Left colon (tissue), 2 donors: ENCODE data around the gene RPL26. TPM values are rescaled to one million over a fixed set of nuclear protein-coding genes. Genes with fewer than 3 reads are reported as not detected.

ENCODE experiments used
- ATAC-seq: fragments of 200-7000 bp; cut with Tn5 transposase; one replicate; pipeline ENCODE4 v1.9.1; 2020; ENCODE audit warnings: mild to moderate bottlenecking, moderate library complexity
- DNase-seq, 2 donors: peaks; one replicate each; pipeline ENCODE4 v3.0.0-alpha.2; 2020
- intact Hi-C, 2 donors: fragments of 100-400 bp; cut with DNase I in 1 of 2; cut with micrococcal nuclease in 1 of 2; formaldehyde crosslinking; loops; one replicate each; pipeline versions ENCODE4 v1.11.2 to v1.14.0; 2022; cut with DNase I, micrococcal nuclease
- total RNA-seq, 2 donors: library from RNA; stranded (reverse); fragmentation: NEBNext Ultra II Directional; extraction: Animal tissue kit (Norgen Biotek cat#: 25700); gene quantifications; one replicate each; pipeline ENCODE4 v1.2.1, GENCODE V29; 2021
- donor health status: DM: no; HTN: no; CAD: no.
- donor health status: DM: yes; HTN: yes; CAD: no.

Gene RPL26
- total RNA-seq, 2 donors from 2014 or later: 1,187 to 1,236 TPM

DNA sequence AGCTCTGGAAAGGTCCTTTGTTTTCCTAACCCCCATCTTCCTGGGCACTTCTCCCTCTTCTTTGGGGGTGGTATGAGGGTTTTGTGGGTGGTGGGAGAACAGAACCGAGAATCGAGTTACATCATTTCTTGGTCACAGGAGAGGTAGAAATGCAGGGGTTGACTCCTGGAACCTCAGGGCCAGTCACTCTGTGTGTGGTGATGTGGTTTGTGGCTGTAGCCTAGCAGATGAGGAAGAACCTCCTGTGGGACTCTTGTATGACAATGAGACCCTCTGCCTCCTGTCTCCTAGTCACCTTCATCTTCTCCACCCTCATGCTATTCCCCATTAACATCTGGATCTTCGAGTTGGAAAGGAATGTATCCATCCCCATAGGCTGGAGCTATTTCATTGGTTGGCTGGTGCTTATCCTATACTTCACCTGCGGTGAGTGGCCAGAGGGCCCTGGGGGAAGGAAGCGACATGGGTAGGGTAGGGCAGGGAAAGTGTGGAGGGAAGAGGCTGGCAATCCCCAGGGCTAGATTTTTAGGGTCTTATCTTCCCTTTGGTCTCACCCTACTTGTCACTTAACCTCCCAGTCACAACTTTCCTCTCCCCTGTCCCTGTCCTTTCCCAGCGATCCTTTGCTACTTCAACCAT is 37.8 kb downstream of the RPL26 start:
- DNase-seq: no peak
- intact Hi-C loops: no loop called here
- no peak for ATAC-seq

GRCh38 chr17:8341456-8341855 is 41.5 kb downstream of the RPL26 start:
- intact Hi-C loops: no loop called here
- DNase-seq (no peak), ATAC-seq (no peak)

DNA sequence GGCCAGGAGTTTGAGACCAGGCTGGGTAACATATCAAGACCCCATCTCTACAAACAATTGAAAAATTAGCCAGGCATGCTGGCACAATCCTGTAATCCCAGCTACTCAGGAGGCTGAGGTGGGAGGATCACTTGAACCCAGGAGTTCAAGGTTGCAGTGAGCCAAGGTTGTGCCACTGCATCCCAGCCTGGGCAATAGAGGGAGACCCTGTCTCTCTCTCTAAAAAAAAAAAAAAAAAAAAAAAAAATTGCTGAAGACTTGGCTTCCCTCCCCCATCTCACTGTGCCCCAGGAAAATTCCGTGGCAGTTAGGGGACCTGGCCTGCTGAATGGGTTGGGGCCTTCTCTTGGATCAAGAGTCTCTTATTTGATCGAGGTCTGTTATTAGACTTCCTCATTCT is 43.5 kb downstream of the RPL26 start, which contains the start of gene ODF4:
Gene ODF4, plus strand, starts transcription at position 301 of the 400 bp plus-strand sequence. CDS start 212 bp downstream, outside the sequence.
- intact Hi-C loops: no loop called here
- ATAC-seq (no peak), DNase-seq (no peak)

GRCh38 chr17:8338753-8339140 is 44.2 kb downstream of the RPL26 start:
- intact Hi-C loops: no loop called here

GRCh38 chr17:8337802-8338752 is 44.9 kb downstream of the RPL26 start:
- no peak for ATAC-seq
- intact Hi-C loops: no loop called here
- no peak for DNase-seq

More at GRCh38 chr17:8338753-8339140, 44.2 kb downstream of the RPL26 start:
- no peak for DNase-seq
- no peak for ATAC-seq

GRCh38 chr17:8333281-8333680 is 49.7 kb downstream of the RPL26 start:
- ATAC-seq (no peak), DNase-seq (no peak)
- intact Hi-C loops: no loop called here

DNA sequence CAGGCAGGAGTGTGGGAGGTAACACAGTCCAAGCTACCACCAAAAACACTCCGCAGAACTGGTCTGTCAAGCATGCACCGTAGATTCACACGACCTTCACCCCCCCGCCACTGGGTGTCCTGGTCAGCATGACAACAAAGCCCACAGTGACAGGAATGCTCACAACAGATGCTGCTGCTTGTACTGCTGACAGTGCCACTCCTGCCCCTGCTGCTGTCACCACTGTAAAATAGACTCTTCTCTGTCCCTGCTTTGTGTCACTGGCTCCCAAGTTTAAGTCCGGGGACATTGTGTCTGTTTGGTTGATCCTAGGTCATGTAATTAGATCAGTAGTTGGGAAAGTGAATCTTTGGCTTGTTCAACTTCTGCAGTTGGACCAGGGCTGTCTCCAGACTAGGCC is 50.3 kb downstream of the RPL26 start:
- DNase-seq (no peak), ATAC-seq (no peak)
- intact Hi-C loops: no loop called here

DNA sequence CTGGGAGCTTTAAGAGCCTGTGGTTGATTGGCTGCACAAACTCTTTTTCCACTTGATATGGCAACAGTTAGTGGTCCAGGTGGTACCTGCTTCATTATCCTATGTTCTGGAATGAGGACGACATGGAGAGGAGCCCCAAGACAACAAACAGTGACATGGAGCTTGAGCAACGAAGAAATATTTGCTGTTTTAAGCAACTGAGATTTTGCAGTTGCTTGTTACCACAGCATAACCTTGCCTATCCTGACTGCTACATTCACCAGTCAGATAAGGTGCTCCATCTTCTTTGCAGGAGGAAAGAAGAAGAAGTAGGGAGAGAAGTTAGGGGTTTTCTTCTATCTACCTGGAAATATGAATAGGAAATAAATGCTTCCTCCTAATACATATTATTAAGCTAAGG is 50.9 kb downstream of the RPL26 start:
- DNase-seq: no peak
- intact Hi-C loops: no loop called here
- no peak for ATAC-seq

Other genes with a start within 250 kb of the RPL26 start
- 100 to 1,000 TPM in 1 of 2 donors, 10 to 100 TPM in 1; 35.0 to 113 TPM for gene PER1, start 230.8 kb downstream of the RPL26 start, total RNA-seq
- gene VAMP2, start 220.2 kb downstream of the RPL26 start, total RNA-seq: 10 to 100 TPM; 45.1 to 56.3 TPM
- gene TMEM107, start 206.8 kb downstream of the RPL26 start, total RNA-seq: 10 to 100 TPM; 11.3 to 12.6 TPM
- 10 to 100 TPM; 12.2 to 13.3 TPM for gene BORCS6, start 193.0 kb downstream of the RPL26 start, total RNA-seq
- 10 to 100 TPM in 1 of 2 donors, 1 to 10 TPM in 1; 6.4 to 22.4 TPM for gene AURKB, start 172.6 kb downstream of the RPL26 start, total RNA-seq
- gene CTC1, start 135.1 kb downstream of the RPL26 start, total RNA-seq: 10 to 100 TPM; 38.7 to 38.8 TPM
- 10 to 100 TPM; 17.0 to 23.9 TPM for gene PFAS, start 133.9 kb downstream of the RPL26 start, total RNA-seq
- gene RANGRF, start 94.5 kb downstream of the RPL26 start, total RNA-seq: 10 to 100 TPM; 11.8 to 13.4 TPM
- 10 to 100 TPM in 1 of 2 donors, 1 to 10 TPM in 1; 7.2 to 11.8 TPM for gene SLC25A35, start 87.8 kb downstream of the RPL26 start, total RNA-seq
- gene ARHGEF15, start 73.0 kb downstream of the RPL26 start, total RNA-seq: 1 to 10 TPM; 1.7 to 2.6 TPM
- not detected for gene ODF4, start 43.4 kb downstream of the RPL26 start, total RNA-seq
- not detected for gene RNF222, start 14.6 kb upstream of the RPL26 start, total RNA-seq
- 10 to 100 TPM; 52.0 to 65.4 TPM for gene NDEL1, start 52.7 kb upstream of the RPL26 start, total RNA-seq
- 1 to 10 TPM; 5.6 to 7.2 TPM for gene MYH10, start 247.5 kb upstream of the RPL26 start, total RNA-seq